A673 (cell line): ENCODE data around the gene GBA2.

Experiments
- EZH2 ChIP-seq: fragments of 200-600 bp; sonication (generic); IDR thresholded peaks from 2 replicates; pipeline ENCODE4 v1.6.1; 2017; ENCODE audit warnings: borderline replicate concordance, low read depth, mild to moderate bottlenecking, mixed read lengths, antibody characterized with exemption, low read length; ENCODE audit not compliant: poor library complexity, severe bottlenecking
- TF ChIP-seq, protein P1 (sequence below): fragments of 300-800, 200-600 bp; sonication (generic); conservative IDR thresholded peaks from 2 replicates; pipeline ENCODE4 v1.5.1; 2017; ENCODE audit warnings: low read depth, mild to moderate bottlenecking, antibody characterized with exemption, low read length, moderate library complexity, mixed read lengths

DNA sequence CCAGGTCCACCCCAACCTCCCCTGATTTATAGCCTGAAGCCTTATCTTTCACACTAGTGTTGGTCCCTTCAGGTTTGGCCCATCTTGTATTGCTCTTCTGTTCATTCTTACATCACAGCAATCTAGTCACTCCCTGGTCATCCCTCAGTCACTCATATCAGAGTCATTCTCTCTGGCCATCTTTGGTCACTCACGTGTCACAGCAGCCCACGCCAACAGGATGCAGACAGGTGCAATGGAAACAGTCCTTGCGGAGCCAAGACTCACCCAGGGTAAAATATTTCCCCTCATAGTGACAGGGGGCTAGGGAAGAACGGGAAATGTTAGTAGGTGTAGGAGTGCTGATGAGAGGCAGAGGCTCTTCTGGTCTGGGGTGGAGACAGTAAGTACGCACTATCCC, 4.4 kb upstream of the GBA2 start:
- TF ChIP-seq, protein P1, sequence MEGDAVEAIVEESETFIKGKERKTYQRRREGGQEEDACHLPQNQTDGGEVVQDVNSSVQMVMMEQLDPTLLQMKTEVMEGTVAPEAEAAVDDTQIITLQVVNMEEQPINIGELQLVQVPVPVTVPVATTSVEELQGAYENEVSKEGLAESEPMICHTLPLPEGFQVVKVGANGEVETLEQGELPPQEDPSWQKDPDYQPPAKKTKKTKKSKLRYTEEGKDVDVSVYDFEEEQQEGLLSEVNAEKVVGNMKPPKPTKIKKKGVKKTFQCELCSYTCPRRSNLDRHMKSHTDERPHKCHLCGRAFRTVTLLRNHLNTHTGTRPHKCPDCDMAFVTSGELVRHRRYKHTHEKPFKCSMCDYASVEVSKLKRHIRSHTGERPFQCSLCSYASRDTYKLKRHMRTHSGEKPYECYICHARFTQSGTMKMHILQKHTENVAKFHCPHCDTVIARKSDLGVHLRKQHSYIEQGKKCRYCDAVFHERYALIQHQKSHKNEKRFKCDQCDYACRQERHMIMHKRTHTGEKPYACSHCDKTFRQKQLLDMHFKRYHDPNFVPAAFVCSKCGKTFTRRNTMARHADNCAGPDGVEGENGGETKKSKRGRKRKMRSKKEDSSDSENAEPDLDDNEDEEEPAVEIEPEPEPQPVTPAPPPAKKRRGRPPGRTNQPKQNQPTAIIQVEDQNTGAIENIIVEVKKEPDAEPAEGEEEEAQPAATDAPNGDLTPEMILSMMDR: no peak
- TF ChIP-seq EZH2: no peak
